A673 (cell line): Measurements from ENCODE around the gene MAP3K7CL.

Experiments
- CTCF ChIP-seq: fragments of 300-800, 200-600 bp; sonication (generic); conservative IDR thresholded peaks from 2 replicates; pipeline ENCODE4 v1.5.1; 2017; ENCODE audit warnings: low read depth, mild to moderate bottlenecking, antibody characterized with exemption, low read length, moderate library complexity, mixed read lengths
- EZH2 ChIP-seq: fragments of 200-600 bp; sonication (generic); IDR thresholded peaks from 2 replicates; pipeline ENCODE4 v1.6.1; 2017; ENCODE audit warnings: borderline replicate concordance, low read depth, mild to moderate bottlenecking, mixed read lengths, antibody characterized with exemption, low read length; ENCODE audit not compliant: poor library complexity, severe bottlenecking

- TF ChIP-seq EZH2 (no peak), CTCF (no peak)
These were observed 82.0 kb downstream of the MAP3K7CL start for GRCh38 chr21:29212446-29212845.
